HCT116 (cell line): ENCODE results near the gene PAXIP1. TPM values are rescaled to one million over a fixed set of nuclear protein-coding genes. Genes with fewer than 3 reads are reported as not detected.

Source experiments
- ATAC-seq: fragments of 200-7000 bp; cut with Tn5 transposase; 2 replicates; pipeline ENCODE4 v1.9.1; 2020; ENCODE audit warnings: mild to moderate bottlenecking, moderate library complexity
- BruUV-seq: library from RNA; stranded (reverse); fragments of 400-500 nt; replicated peaks from 2 replicates; lab custom pipeline; 2021; lab: Mats Ljungman, UMichigan
- CTCF ChIA-PET: fragments of 300-600 bp; sonication (Branson Sonifier 250); formaldehyde crosslinking; loops from one replicate; lab custom pipeline; 2021; ENCODE audit warnings: antibody characterized with exemption; lab: Charles Lee
- POLR2A ChIA-PET: fragments of 300-600, 350-600 bp; sonication (Branson Sonifier 250); formaldehyde crosslinking; loops from one replicate; lab custom pipeline; 2021; ENCODE audit warnings: antibody characterized with exemption; lab: Charles Lee
- RAD21 ChIA-PET, 2 experiments: fragments of 300-600 bp; sonication (Branson Sonifier 250); formaldehyde crosslinking; loops; one replicate each; lab custom pipeline; 2023; ENCODE audit warnings: low total read pairs in 2 of 2; ENCODE audit not compliant: uncharacterized antibody in 2 of 2, unreplicated experiment in 2 of 2, low non-redundant PET in 1 of 2; lab: Charles Lee
- DNase-seq: peaks from one replicate; pipeline ENCODE4 v3.0.0-alpha.2; 2010; ENCODE audit warnings: low read depth, low spot score
- H2AFZ ChIP-seq: fragments of 200-600 bp; shearing (Covaris generic), sonication (generic); 2 replicates; pipeline ENCODE4 v1.6.1; 2017; ENCODE audit warnings: low read depth, mixed run types, mixed read lengths, antibody characterized with exemption, low read length; ENCODE audit not compliant: poor library complexity, severe bottlenecking
- H3K27ac ChIP-seq: 2 replicates; pipeline ENCODE4 v1.5.1; 2012; ENCODE audit warnings: low read depth, low read length
- H3K27me3 ChIP-seq: fragments of 200-600 bp; sonication (generic); 2 replicates; pipeline ENCODE4 v1.6.1; 2016; ENCODE audit warnings: mixed run types, low read length, mixed read lengths; ENCODE audit not compliant: insufficient read depth
- H3K36me3 ChIP-seq, 2 experiments: fragments of 200-500 bp in 1 of 2; fragments of 200-600 bp in 1 of 2; sonication (Bioruptor generic) in 1 of 2; sonication (generic) in 1 of 2; 2 replicates each; pipeline versions ENCODE4 v1.5.1 to v1.6.1; 2014 to 2016; ENCODE audit warnings: low read length in 2 of 2, inconsistent platforms in 1 of 2, mixed read lengths in 1 of 2, mixed run types in 1 of 2; ENCODE audit not compliant: insufficient read depth in 2 of 2, control insufficient read depth in 1 of 2
- H3K4me1 ChIP-seq, 2 experiments: fragments of 200-600 bp in 1 of 2; sonication (generic) in 1 of 2; 2 replicates each; pipeline versions ENCODE4 v1.5.1 to v1.6.1; 2012 to 2017; ENCODE audit warnings: low read length in 2 of 2, inconsistent platforms in 1 of 2, mild to moderate bottlenecking in 1 of 2, mixed read lengths in 1 of 2, mixed run types in 1 of 2, moderate library complexity in 1 of 2; ENCODE audit not compliant: insufficient read depth in 2 of 2, control insufficient read depth in 1 of 2
- H3K4me2 ChIP-seq: fragments of 200-600 bp; sonication (generic); 2 replicates; pipeline ENCODE4 v1.6.1; 2017; ENCODE audit warnings: mixed run types, low read length, mixed read lengths
- H3K4me3 ChIP-seq, 2 experiments: fragments of 200-600 bp in 1 of 2; sonication (generic) in 1 of 2; replicated peaks in 1 of 2; 2 replicates each; pipeline ENCODE4 v1.5.1; 2011 to 2016; ENCODE audit warnings: low read length in 2 of 2, control low read depth in 1 of 2, low read depth in 1 of 2, mild to moderate bottlenecking in 1 of 2, mixed read lengths in 1 of 2, mixed run types in 1 of 2
- H3K79me2 ChIP-seq: fragments of 200-600 bp; sonication (generic); 2 replicates; pipeline ENCODE4 v1.6.1; 2017; ENCODE audit warnings: mild to moderate bottlenecking, mixed run types, low read length, moderate library complexity, mixed read lengths; ENCODE audit not compliant: insufficient read depth
- H3K9ac ChIP-seq: fragments of 200-600 bp; sonication (generic); 2 replicates; pipeline ENCODE4 v1.6.1; 2016; ENCODE audit warnings: low read length, mixed read lengths
- H3K9me2 ChIP-seq: fragments of 200-600 bp; sonication (generic), shearing (Covaris generic); 2 replicates; pipeline ENCODE4 v1.6.1; 2017; ENCODE audit warnings: mixed run types, mild to moderate bottlenecking, moderate library complexity; ENCODE audit not compliant: insufficient read depth
- H3K9me3 ChIP-seq, 2 experiments: fragments of 200-500 bp in 1 of 2; fragments of 200-600 bp in 1 of 2; sonication (Bioruptor generic) in 1 of 2; sonication (generic) in 1 of 2; 2 replicates each; pipeline ENCODE4 v1.6.1; 2014 to 2017; ENCODE audit warnings: low read length in 2 of 2, mixed read lengths in 2 of 2, inconsistent platforms in 1 of 2, low read depth in 1 of 2, mild to moderate bottlenecking in 1 of 2, mixed run types in 1 of 2, moderate library complexity in 1 of 2; ENCODE audit not compliant: control insufficient read depth in 1 of 2, insufficient read depth in 1 of 2
- H4K20me1 ChIP-seq: fragments of 200-600 bp; sonication (generic), shearing (Covaris generic); 2 replicates; pipeline ENCODE4 v1.6.1; 2017; ENCODE audit warnings: mixed run types, mild to moderate bottlenecking, moderate library complexity; ENCODE audit not compliant: insufficient read depth
- EGR1 ChIP-seq: IDR thresholded peaks from 2 replicates; pipeline ENCODE4 v1.6.1; 2012; ENCODE audit warnings: low read depth
- ELF1 ChIP-seq: IDR thresholded peaks from 2 replicates; pipeline ENCODE4 v1.6.1; 2012; ENCODE audit warnings: low read depth, borderline replicate concordance
- EZH2 ChIP-seq: fragments of 200-600 bp; sonication (generic); IDR thresholded peaks from 2 replicates; pipeline ENCODE4 v1.6.1; 2017; ENCODE audit warnings: antibody characterized with exemption, mixed run types
- JUND ChIP-seq: IDR thresholded peaks from 2 replicates; pipeline ENCODE4 v1.6.1; 2012
- MAX ChIP-seq: IDR thresholded peaks from 2 replicates; pipeline ENCODE4 v1.6.1; 2012
- POLR2A ChIP-seq: IDR thresholded peaks from 2 replicates; pipeline ENCODE4 v1.7.0; 2011; ENCODE audit warnings: borderline replicate concordance; ENCODE audit not compliant: insufficient read depth, insufficient read length; ENCODE audit errors: extremely low read depth
- RAD21 ChIP-seq: IDR thresholded peaks from 2 replicates; pipeline ENCODE4 v1.6.1; 2012; ENCODE audit warnings: low read depth, mild to moderate bottlenecking
- SIN3A ChIP-seq: IDR thresholded peaks from 2 replicates; pipeline ENCODE4 v1.6.1; 2012; ENCODE audit warnings: low read depth
- SP1 ChIP-seq: IDR thresholded peaks from 2 replicates; pipeline ENCODE4 v1.6.1; 2012; ENCODE audit warnings: low read depth
- ZFX ChIP-seq: fragments of 450-650 bp; IDR thresholded peaks from 2 replicates; pipeline ENCODE4 v1.6.1; 2017
- ZNF274 ChIP-seq: fragments of 200-500 bp; sonication (Bioruptor generic); IDR thresholded peaks from 2 replicates; pipeline ENCODE4 v1.6.1; 2014; ENCODE audit warnings: mild to moderate bottlenecking, low read depth, low read length, inconsistent platforms
- intact Hi-C: fragments of 100-400 bp; cut with micrococcal nuclease; formaldehyde crosslinking; loops from 2 replicates; pipeline ENCODE4 v1.10.0; 2022
- total RNA-seq: library from RNA; stranded (reverse); gene quantifications from one replicate; pipeline ENCODE4 v1.2.1, GENCODE V29; 2021; ENCODE audit not compliant: unreplicated experiment
- TF ChIP-seq, protein P1 (sequence below): IDR thresholded peaks from 2 replicates; pipeline ENCODE4 v1.6.1; 2012; ENCODE audit warnings: low read depth

The PAXIP1 gene
- total RNA-seq, 1 experiment from 2014 or later: 20.4 TPM

DNA sequence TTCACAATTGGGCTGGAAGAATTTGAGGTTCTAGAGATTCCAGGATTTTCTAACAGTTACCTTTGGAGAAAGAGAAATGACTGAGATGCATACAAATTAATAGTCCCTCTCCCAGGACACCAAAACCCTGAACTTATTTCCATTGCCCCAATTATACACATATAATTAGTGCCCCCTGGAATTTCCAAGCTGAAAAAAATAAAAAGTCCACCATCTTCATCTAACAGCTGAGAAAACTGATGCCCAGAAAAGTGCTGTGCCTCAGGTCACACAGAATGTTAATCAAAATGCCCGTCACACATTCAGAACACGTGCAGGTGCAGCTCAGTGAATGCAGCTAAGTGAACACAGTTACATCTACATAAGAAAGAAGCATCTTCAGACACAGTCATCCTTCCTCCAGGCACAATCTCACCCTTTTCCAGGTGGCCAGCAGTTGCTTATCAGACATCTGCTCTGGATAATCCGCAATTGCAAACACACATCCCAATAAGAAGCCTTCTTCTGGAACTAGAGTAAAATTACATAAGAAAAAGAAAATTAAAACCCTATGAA is 35.4 kb downstream of the PAXIP1 start (continued):
- TF ChIP-seq EGR1 (no peak), ZFX (no peak), EZH2 (no peak), MAX (no peak), ELF1 (no peak), SIN3A (no peak), RAD21 (no peak)
- TF ChIP-seq, all 23 proteins: peak for 0

- Histone ChIP-seq H3K27ac (no peak overlapping the region), H3K9me3 (no peaks in the 10 kb centered on the region), H3K36me3 (peaks cover 54 to 69% of the 10 kb centered on the region in 2 experiments), H3K9ac (no peak overlapping the region), H3K79me2 (peaks cover 9% of the 10 kb centered on the region; the same call in 1 of the 2 replicates), H3K4me1 (no peaks in the 10 kb centered on the region), H3K4me3 (no peak overlapping the region), H3K27me3 (no peaks in the 10 kb centered on the region), H3K9me2 (no peaks in the 10 kb centered on the region), H3K4me2 (no peak overlapping the region), H4K20me1 (no peaks in the 10 kb centered on the region), H2AFZ (no peak overlapping the region)
- ChIA-PET RAD21 (no interaction called here), POLR2A (no interaction called here), CTCF (interaction anchor here (1.1 kb wide), 1 partner anchor 12 kb away, joined by 3 read pairs; no protein-coding TSS in a partner anchor)
- no TSS peak for BruUV-seq
- intact Hi-C loops: no loop called here
- no peak for DNase-seq
- no peak for ATAC-seq
- no peak for TF ChIP-seq ZFX
- TF ChIP-seq SP1: no peak
- TF ChIP-seq POLR2A: no peak
- no peak for TF ChIP-seq ZNF274
- no peak for TF ChIP-seq JUND
- no peak for TF ChIP-seq EZH2
- TF ChIP-seq, protein P1, sequence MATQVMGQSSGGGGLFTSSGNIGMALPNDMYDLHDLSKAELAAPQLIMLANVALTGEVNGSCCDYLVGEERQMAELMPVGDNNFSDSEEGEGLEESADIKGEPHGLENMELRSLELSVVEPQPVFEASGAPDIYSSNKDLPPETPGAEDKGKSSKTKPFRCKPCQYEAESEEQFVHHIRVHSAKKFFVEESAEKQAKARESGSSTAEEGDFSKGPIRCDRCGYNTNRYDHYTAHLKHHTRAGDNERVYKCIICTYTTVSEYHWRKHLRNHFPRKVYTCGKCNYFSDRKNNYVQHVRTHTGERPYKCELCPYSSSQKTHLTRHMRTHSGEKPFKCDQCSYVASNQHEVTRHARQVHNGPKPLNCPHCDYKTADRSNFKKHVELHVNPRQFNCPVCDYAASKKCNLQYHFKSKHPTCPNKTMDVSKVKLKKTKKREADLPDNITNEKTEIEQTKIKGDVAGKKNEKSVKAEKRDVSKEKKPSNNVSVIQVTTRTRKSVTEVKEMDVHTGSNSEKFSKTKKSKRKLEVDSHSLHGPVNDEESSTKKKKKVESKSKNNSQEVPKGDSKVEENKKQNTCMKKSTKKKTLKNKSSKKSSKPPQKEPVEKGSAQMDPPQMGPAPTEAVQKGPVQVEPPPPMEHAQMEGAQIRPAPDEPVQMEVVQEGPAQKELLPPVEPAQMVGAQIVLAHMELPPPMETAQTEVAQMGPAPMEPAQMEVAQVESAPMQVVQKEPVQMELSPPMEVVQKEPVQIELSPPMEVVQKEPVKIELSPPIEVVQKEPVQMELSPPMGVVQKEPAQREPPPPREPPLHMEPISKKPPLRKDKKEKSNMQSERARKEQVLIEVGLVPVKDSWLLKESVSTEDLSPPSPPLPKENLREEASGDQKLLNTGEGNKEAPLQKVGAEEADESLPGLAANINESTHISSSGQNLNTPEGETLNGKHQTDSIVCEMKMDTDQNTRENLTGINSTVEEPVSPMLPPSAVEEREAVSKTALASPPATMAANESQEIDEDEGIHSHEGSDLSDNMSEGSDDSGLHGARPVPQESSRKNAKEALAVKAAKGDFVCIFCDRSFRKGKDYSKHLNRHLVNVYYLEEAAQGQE: no peak
Measured at GRCh38 chr7:154965014-154965413, 37.9 kb downstream of the PAXIP1 start.
